Medulla oblongata (tissue), 1 donor: ENCODE data around the gene SMYD1.

ENCODE experiments used
- DNase-seq: peaks from one replicate; pipeline ENCODE4 v3.0.0-alpha.2; 2015; ENCODE audit errors: extremely low spot score

The SMYD1 gene

GRCh38 chr2:88122141-88122884, 54.7 kb downstream of the SMYD1 start:
- no peak for DNase-seq

- DNase-seq = no peak
Measured at GRCh38 chr2:88123164-88123974, 55.7 kb downstream of the SMYD1 start.

- DNase-seq = no peak
Measured at GRCh38 chr2:88123975-88124917, 56.6 kb downstream of the SMYD1 start.

- no peak for DNase-seq
Measured at GRCh38 chr2:88125344-88125923, 57.8 kb downstream of the SMYD1 start.

GRCh38 chr2:88125924-88126771, 58.5 kb downstream of the SMYD1 start:
- DNase-seq = no peak

- no peak for DNase-seq
Measured at GRCh38 chr2:88126772-88127637, 59.4 kb downstream of the SMYD1 start.

- DNase-seq = no peak
Measured at GRCh38 chr2:88127638-88127887, 59.9 kb downstream of the SMYD1 start.

GRCh38 chr2:88127888-88128653, 60.4 kb downstream of the SMYD1 start, which contains the start of gene FABP1:
FABP1 (minus strand) TSS chr2:88128062; CDS start chr2:88128017, 45 bp downstream.
- no peak for DNase-seq

- DNase-seq = no peak
Measured at GRCh38 chr2:88128654-88129312, 61.2 kb downstream of the SMYD1 start.

GRCh38 chr2:88129313-88129959, 61.8 kb downstream of the SMYD1 start:
- DNase-seq = no peak

- DNase-seq = no peak
Measured at GRCh38 chr2:88131201-88131998, 63.8 kb downstream of the SMYD1 start.

- no peak for DNase-seq
Measured at GRCh38 chr2:88131999-88132368, 64.4 kb downstream of the SMYD1 start.

GRCh38 chr2:88133875-88134274, 66.2 kb downstream of the SMYD1 start:
- no peak for DNase-seq

- DNase-seq = peak; percentile 55
Measured at GRCh38 chr2:88136817-88137216, 69.2 kb downstream of the SMYD1 start.

- DNase-seq = no peak
Measured at GRCh38 chr2:88137833-88138232, 70.2 kb downstream of the SMYD1 start.

- no peak for DNase-seq
Measured at GRCh38 chr2:88139203-88139702, 71.6 kb downstream of the SMYD1 start.

GRCh38 chr2:88139804-88140203, 72.2 kb downstream of the SMYD1 start:
- no peak for DNase-seq
